ENCODE measurements around the gene MPEG1.

Gene MPEG1

GRCh38 chr11:59193587-59194130 lies 19.1 kb downstream of the MPEG1 start:
- TF ChIP-seq POLR2A (IDR thresholded peaks at IDR 0.05; ENCODE audit: extremely low read depth, insufficient read length), result no peak
- TF ChIP-seq CTCF (IDR thresholded peaks at IDR 0.05; ENCODE audit: low read depth, low read length), result no peak
- no peak for TF ChIP-seq MYC (IDR thresholded peaks at IDR 0.05; ENCODE audit: low read depth, low read length)
- no peak for TF ChIP-seq MAX (IDR thresholded peaks at IDR 0.05; ENCODE audit: low read depth, low read length)
- no peak for DNase-seq (ENCODE audit: low read depth)
- H3K4me3 ChIP-seq (ENCODE audit: low read depth, low read length), result no peak overlapping the region

GRCh38 chr11:59192446-59193020 lies 20.2 kb downstream of the MPEG1 start:
- TF ChIP-seq CTCF (IDR thresholded peaks at IDR 0.05; ENCODE audit: low read depth, low read length) (no peak), MAX (IDR thresholded peaks at IDR 0.05; ENCODE audit: low read depth, low read length) (no peak), POLR2A (IDR thresholded peaks at IDR 0.05; ENCODE audit: extremely low read depth, insufficient read length) (no peak), MYC (IDR thresholded peaks at IDR 0.05; ENCODE audit: low read depth, low read length) (no peak)
- no peak for DNase-seq (ENCODE audit: low read depth)
- no peak overlapping the region for H3K4me3 ChIP-seq (ENCODE audit: low read depth, low read length)

- DNase-seq (ENCODE audit: low read depth), result no peak
- TF ChIP-seq POLR2A (IDR thresholded peaks at IDR 0.05; ENCODE audit: extremely low read depth, insufficient read length), result no peak
- no peak for TF ChIP-seq MAX (IDR thresholded peaks at IDR 0.05; ENCODE audit: low read depth, low read length)
- TF ChIP-seq MYC (IDR thresholded peaks at IDR 0.05; ENCODE audit: low read depth, low read length), result no peak
- TF ChIP-seq CTCF (IDR thresholded peaks at IDR 0.05; ENCODE audit: low read depth, low read length), result no peak
- no peak overlapping the region for H3K4me3 ChIP-seq (ENCODE audit: low read depth, low read length)
These were observed 20.8 kb downstream of the MPEG1 start for GRCh38 chr11:59191890-59192289.

GRCh38 chr11:59191095-59191494 lies 21.6 kb downstream of the MPEG1 start:
- no peak for DNase-seq (ENCODE audit: low read depth)
- TF ChIP-seq CTCF (IDR thresholded peaks at IDR 0.05; ENCODE audit: low read depth, low read length) (no peak), MAX (IDR thresholded peaks at IDR 0.05; ENCODE audit: low read depth, low read length) (no peak), MYC (IDR thresholded peaks at IDR 0.05; ENCODE audit: low read depth, low read length) (no peak), POLR2A (IDR thresholded peaks at IDR 0.05; ENCODE audit: extremely low read depth, insufficient read length) (no peak)
- no peak overlapping the region for H3K4me3 ChIP-seq (ENCODE audit: low read depth, low read length)

- H3K4me3 ChIP-seq (ENCODE audit: low read depth, low read length), result no peak overlapping the region
- TF ChIP-seq MYC (IDR thresholded peaks at IDR 0.05; ENCODE audit: low read depth, low read length), result no peak
- no peak for TF ChIP-seq MAX (IDR thresholded peaks at IDR 0.05; ENCODE audit: low read depth, low read length)
- TF ChIP-seq POLR2A (IDR thresholded peaks at IDR 0.05; ENCODE audit: extremely low read depth, insufficient read length), result no peak
- no peak for TF ChIP-seq CTCF (IDR thresholded peaks at IDR 0.05; ENCODE audit: low read depth, low read length)
- DNase-seq (ENCODE audit: low read depth), result no peak
These were observed 22.7 kb downstream of the MPEG1 start for GRCh38 chr11:59189986-59190385.
